ENCODE measurements around the gene UTF1. TPM values are rescaled to one million over a fixed set of nuclear protein-coding genes. Genes with fewer than 3 reads are reported as not detected.

Gene UTF1
- polyA plus RNA-seq, 1 donor from 2014 or later = not detected

DNA sequence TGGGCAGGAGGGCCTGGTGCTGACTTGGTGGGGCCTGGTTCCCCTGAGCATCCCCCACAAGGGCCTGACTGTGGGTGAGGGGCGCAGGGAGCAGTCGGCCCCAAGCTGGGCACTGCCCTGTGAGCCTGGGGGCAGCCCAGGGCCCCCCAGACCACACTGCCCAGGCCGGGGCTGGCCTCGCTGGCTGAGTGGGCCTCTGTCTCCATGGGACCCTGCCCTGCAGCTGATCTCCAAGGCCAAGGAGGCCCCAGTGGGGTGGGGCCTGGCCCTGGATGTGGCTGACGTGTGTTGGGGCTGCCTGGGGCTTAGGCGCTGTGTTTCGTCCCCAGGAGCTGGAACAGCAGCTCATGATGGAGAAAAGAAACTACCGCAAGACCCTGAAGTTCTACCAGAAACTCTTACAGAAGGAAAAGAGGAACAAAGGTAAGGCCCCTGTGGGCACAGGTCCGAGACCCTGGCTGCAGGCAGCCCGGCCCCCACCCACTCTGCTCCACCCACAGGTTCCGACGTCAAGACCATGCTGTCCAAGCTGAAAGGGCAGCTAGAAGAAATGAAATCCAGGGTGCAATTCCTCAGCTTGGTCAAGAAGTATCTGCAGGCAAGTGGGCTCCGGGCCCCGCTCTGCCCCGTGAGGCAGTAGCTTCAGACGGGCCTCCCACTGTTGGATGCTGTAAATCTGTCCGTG, 23.5 kb upstream of the UTF1 start:
- no peaks in the 10 kb centered on the region for H3K36me3 ChIP-seq (ENCODE audit: insufficient read depth, low read length)
- no peaks in the 10 kb centered on the region for H3K79me2 ChIP-seq (replicated peaks; ENCODE audit: insufficient read depth, low read length)
- no peaks in the 10 kb centered on the region for H3K27me3 ChIP-seq (ENCODE audit: insufficient read depth, low read depth, low read length)
- H3K9me3 ChIP-seq (ENCODE audit: low read length) = no peaks in the 10 kb centered on the region
- no peak overlapping the region for H3K27ac ChIP-seq (ENCODE audit: low read length)
- H4K20me1 ChIP-seq (ENCODE audit: insufficient read depth) = no peaks in the 10 kb centered on the region
- H3K9me2 ChIP-seq (ENCODE audit: insufficient read depth, low read length) = no peaks in the 10 kb centered on the region
- no peak overlapping the region for H3K4me3 ChIP-seq (ENCODE audit: low read length)
- no peak overlapping the region for H3K9ac ChIP-seq (ENCODE audit: low read length)
- TF ChIP-seq, protein P1, sequence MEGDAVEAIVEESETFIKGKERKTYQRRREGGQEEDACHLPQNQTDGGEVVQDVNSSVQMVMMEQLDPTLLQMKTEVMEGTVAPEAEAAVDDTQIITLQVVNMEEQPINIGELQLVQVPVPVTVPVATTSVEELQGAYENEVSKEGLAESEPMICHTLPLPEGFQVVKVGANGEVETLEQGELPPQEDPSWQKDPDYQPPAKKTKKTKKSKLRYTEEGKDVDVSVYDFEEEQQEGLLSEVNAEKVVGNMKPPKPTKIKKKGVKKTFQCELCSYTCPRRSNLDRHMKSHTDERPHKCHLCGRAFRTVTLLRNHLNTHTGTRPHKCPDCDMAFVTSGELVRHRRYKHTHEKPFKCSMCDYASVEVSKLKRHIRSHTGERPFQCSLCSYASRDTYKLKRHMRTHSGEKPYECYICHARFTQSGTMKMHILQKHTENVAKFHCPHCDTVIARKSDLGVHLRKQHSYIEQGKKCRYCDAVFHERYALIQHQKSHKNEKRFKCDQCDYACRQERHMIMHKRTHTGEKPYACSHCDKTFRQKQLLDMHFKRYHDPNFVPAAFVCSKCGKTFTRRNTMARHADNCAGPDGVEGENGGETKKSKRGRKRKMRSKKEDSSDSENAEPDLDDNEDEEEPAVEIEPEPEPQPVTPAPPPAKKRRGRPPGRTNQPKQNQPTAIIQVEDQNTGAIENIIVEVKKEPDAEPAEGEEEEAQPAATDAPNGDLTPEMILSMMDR (IDR thresholded peaks at IDR 0.05; ENCODE audit: poor library complexity, severe bottlenecking) = no peak
- TF ChIP-seq MXI1 (conservative IDR thresholded peaks at IDR 0.05; ENCODE audit: poor library complexity, severe bottlenecking) = no peak
- no peak for TF ChIP-seq RAD21 (conservative IDR thresholded peaks at IDR 0.05)
- TF ChIP-seq POLR2AphosphoS5 (IDR thresholded peaks at IDR 0.05) = no peak
- no peak for TF ChIP-seq SMC3 (conservative IDR thresholded peaks at IDR 0.05; ENCODE audit: poor library complexity)
- no peak for TF ChIP-seq TAF1 (IDR thresholded peaks at IDR 0.05; ENCODE audit: low read depth)
- TF ChIP-seq, protein P2, sequence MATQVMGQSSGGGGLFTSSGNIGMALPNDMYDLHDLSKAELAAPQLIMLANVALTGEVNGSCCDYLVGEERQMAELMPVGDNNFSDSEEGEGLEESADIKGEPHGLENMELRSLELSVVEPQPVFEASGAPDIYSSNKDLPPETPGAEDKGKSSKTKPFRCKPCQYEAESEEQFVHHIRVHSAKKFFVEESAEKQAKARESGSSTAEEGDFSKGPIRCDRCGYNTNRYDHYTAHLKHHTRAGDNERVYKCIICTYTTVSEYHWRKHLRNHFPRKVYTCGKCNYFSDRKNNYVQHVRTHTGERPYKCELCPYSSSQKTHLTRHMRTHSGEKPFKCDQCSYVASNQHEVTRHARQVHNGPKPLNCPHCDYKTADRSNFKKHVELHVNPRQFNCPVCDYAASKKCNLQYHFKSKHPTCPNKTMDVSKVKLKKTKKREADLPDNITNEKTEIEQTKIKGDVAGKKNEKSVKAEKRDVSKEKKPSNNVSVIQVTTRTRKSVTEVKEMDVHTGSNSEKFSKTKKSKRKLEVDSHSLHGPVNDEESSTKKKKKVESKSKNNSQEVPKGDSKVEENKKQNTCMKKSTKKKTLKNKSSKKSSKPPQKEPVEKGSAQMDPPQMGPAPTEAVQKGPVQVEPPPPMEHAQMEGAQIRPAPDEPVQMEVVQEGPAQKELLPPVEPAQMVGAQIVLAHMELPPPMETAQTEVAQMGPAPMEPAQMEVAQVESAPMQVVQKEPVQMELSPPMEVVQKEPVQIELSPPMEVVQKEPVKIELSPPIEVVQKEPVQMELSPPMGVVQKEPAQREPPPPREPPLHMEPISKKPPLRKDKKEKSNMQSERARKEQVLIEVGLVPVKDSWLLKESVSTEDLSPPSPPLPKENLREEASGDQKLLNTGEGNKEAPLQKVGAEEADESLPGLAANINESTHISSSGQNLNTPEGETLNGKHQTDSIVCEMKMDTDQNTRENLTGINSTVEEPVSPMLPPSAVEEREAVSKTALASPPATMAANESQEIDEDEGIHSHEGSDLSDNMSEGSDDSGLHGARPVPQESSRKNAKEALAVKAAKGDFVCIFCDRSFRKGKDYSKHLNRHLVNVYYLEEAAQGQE (IDR thresholded peaks at IDR 0.05; ENCODE audit: borderline replicate concordance) = no peak
- TF ChIP-seq EP300 (conservative IDR thresholded peaks at IDR 0.05; ENCODE audit: poor library complexity, severe bottlenecking) = no peak
- no peak for TF ChIP-seq EZH2 (IDR thresholded peaks at IDR 0.05; ENCODE audit: borderline replicate concordance, insufficient read depth, low read length, poor library complexity, severe bottlenecking)
- no peak overlapping the region for H3K4me2 ChIP-seq (ENCODE audit: low read length)
- no peak overlapping the region for H2AFZ ChIP-seq (ENCODE audit: low read depth, low read length)
- no peaks in the 10 kb centered on the region for H3F3A ChIP-seq (ENCODE audit: insufficient read depth, low read length, poor library complexity, severe bottlenecking)

DNA sequence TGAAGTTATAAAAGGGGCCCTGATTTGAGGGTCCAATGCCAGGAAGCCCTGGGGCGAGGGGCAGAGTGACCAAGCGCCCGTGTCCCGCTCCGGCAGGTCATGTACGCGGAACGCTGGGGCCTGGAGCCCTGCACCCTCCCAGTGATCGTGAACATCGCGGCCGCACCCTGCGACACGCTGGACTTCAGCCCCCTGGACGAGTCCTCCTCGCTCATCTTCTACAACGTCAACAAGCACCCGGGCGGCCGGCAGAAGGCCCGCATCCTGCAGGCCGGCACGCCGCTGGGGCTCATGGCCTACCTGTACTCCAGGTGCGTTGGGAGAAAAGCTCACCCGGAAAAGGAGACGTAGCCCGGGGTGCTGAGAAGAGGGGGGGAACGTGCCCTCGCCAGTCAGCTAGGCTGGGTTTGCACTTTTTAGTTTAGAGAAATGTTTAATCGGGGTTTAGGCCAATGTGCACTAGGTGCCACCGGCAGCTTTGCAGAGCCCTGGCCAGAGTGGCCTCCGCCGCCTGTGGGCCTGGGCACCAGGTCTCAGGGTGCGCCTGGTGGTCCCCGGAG, 22.9 kb upstream of the UTF1 start:
- TF ChIP-seq TAF1 (IDR thresholded peaks at IDR 0.05; ENCODE audit: low read depth) = no peak
- TF ChIP-seq, protein P1 (IDR thresholded peaks at IDR 0.05; ENCODE audit: poor library complexity, severe bottlenecking) = no peak
- TF ChIP-seq MXI1 (conservative IDR thresholded peaks at IDR 0.05; ENCODE audit: poor library complexity, severe bottlenecking) = no peak
- TF ChIP-seq EP300 (conservative IDR thresholded peaks at IDR 0.05; ENCODE audit: poor library complexity, severe bottlenecking) = no peak
- TF ChIP-seq EZH2 (IDR thresholded peaks at IDR 0.05; ENCODE audit: borderline replicate concordance, insufficient read depth, low read length, poor library complexity, severe bottlenecking) = no peak
- no peak for TF ChIP-seq RAD21 (conservative IDR thresholded peaks at IDR 0.05)
- TF ChIP-seq, protein P2 (IDR thresholded peaks at IDR 0.05; ENCODE audit: borderline replicate concordance) = no peak
- TF ChIP-seq SMC3 (conservative IDR thresholded peaks at IDR 0.05; ENCODE audit: poor library complexity) = no peak
- TF ChIP-seq POLR2AphosphoS5 (IDR thresholded peaks at IDR 0.05) = no peak
- Histone ChIP-seq H4K20me1 (ENCODE audit: insufficient read depth) (no peaks in the 10 kb centered on the region), H3K4me3 (ENCODE audit: low read length) (no peak overlapping the region), H3K9me3 (ENCODE audit: low read length) (no peaks in the 10 kb centered on the region), H3F3A (ENCODE audit: insufficient read depth, low read length, poor library complexity, severe bottlenecking) (no peaks in the 10 kb centered on the region), H3K27me3 (ENCODE audit: insufficient read depth, low read depth, low read length) (no peaks in the 10 kb centered on the region), H3K36me3 (ENCODE audit: insufficient read depth, low read length) (no peaks in the 10 kb centered on the region), H2AFZ (ENCODE audit: low read depth, low read length) (no peak overlapping the region), H3K9me2 (ENCODE audit: insufficient read depth, low read length) (no peaks in the 10 kb centered on the region), H3K27ac (ENCODE audit: low read length) (no peak overlapping the region), H3K79me2 (replicated peaks; ENCODE audit: insufficient read depth, low read length) (no peaks in the 10 kb centered on the region), H3K4me2 (ENCODE audit: low read length) (no peak overlapping the region), H3K9ac (ENCODE audit: low read length) (no peak overlapping the region)
